ENCODE data around the gene CCDC77. TPM values are rescaled to one million over a fixed set of nuclear protein-coding genes. Genes with fewer than 3 reads are reported as not detected.

CCDC77 gene
- total RNA-seq, 1 experiment from 2014 or later, result 20.4 TPM

- no TSS peak for BruUV-seq (replicated peaks)
- Histone ChIP-seq H3K36me3 (ENCODE audit: low read depth) (no peaks in the 10 kb centered on the region), H3K4me1 (replicated peaks; ENCODE audit: insufficient read depth) (peaks cover 9% of the 10 kb centered on the region), H3K27ac (no peak overlapping the region), H3K9me3 (ENCODE audit: insufficient read depth, low read depth) (0 out of 2 replicates have a peak, but pooled peaks cover under 1% of the 10 kb centered on the region), H3K27me3 (ENCODE audit: insufficient read depth, low read depth) (peaks cover 65% of the 10 kb centered on the region), H3K79me2 (ENCODE audit: low read depth) (no peaks in the 10 kb centered on the region), H4K20me1 (ENCODE audit: insufficient read depth) (no peaks in the 10 kb centered on the region), H3K4me2 (no peak overlapping the region), H3F3A (ENCODE audit: insufficient read depth, low read depth) (peaks cover 31% of the 10 kb centered on the region), H3K4me3 (no peak overlapping the region), H2AFZ (no peak overlapping the region), H3K9me2 (ENCODE audit: insufficient read depth) (no peaks in the 10 kb centered on the region)
- no peak for TF ChIP-seq EZH2 (IDR thresholded peaks at IDR 0.05; ENCODE audit: low read depth)
- TF ChIP-seq CTCF (conservative IDR thresholded peaks at IDR 0.05), result no peak
- ChIA-PET POLR2A (ENCODE audit: unreplicated experiment) (no interaction called here), CTCF (interaction anchor here (0.5 to 0.6 kb wide), 2 partner anchors 113 to 554 kb away, joined by 3 to 4 read pairs; no protein-coding TSS in a partner anchor)
- intact Hi-C loops (cut with micrococcal nuclease; ENCODE audit: unreplicated experiment), result loop anchor here (2.0 to 5.0 kb wide), 2 partner anchors 81 to 490 kb away; partner anchors contain the start of gene RAD52
- no peak for DNase-seq
Observed at GRCh38 chr12:457676-458075, 56.2 kb downstream of the CCDC77 start.

GRCh38 chr12:459050-459429 is 57.6 kb downstream of the CCDC77 start:
- intact Hi-C loops (cut with micrococcal nuclease; ENCODE audit: unreplicated experiment), result loop anchor here (2.0 to 5.0 kb wide), 2 partner anchors 80 to 488 kb away; partner anchors contain the start of gene RAD52
- H3K4me3 ChIP-seq, result no peak overlapping the region; the same call in 1 of the 2 replicates
- no TSS peak for BruUV-seq (replicated peaks)
- H3F3A ChIP-seq (ENCODE audit: insufficient read depth, low read depth), result peaks cover 38% of the 10 kb centered on the region
- no peak overlapping the region for H3K27ac ChIP-seq
- ChIA-PET CTCF (no interaction called here), POLR2A (ENCODE audit: unreplicated experiment) (no interaction called here)
- no peaks in the 10 kb centered on the region for H3K79me2 ChIP-seq (ENCODE audit: low read depth)
- peaks cover 22% of the 10 kb centered on the region for H3K4me1 ChIP-seq (replicated peaks; ENCODE audit: insufficient read depth)
- H3K9me2 ChIP-seq (ENCODE audit: insufficient read depth), result no peaks in the 10 kb centered on the region
- no peak for DNase-seq
- peak overlapping the region; percentile 94 for H3K4me2 ChIP-seq
- TF ChIP-seq EZH2 (IDR thresholded peaks at IDR 0.05; ENCODE audit: low read depth), result no peak
- TF ChIP-seq CTCF (conservative IDR thresholded peaks at IDR 0.05), result no peak
- no peaks in the 10 kb centered on the region for H3K36me3 ChIP-seq (ENCODE audit: low read depth)
- H2AFZ ChIP-seq, result no peak overlapping the region
- H3K9me3 ChIP-seq (ENCODE audit: insufficient read depth, low read depth), result no peaks in the 10 kb centered on the region
- H4K20me1 ChIP-seq (ENCODE audit: insufficient read depth), result no peaks in the 10 kb centered on the region
- H3K27me3 ChIP-seq (ENCODE audit: insufficient read depth, low read depth), result peaks cover 65% of the 10 kb centered on the region

DNA sequence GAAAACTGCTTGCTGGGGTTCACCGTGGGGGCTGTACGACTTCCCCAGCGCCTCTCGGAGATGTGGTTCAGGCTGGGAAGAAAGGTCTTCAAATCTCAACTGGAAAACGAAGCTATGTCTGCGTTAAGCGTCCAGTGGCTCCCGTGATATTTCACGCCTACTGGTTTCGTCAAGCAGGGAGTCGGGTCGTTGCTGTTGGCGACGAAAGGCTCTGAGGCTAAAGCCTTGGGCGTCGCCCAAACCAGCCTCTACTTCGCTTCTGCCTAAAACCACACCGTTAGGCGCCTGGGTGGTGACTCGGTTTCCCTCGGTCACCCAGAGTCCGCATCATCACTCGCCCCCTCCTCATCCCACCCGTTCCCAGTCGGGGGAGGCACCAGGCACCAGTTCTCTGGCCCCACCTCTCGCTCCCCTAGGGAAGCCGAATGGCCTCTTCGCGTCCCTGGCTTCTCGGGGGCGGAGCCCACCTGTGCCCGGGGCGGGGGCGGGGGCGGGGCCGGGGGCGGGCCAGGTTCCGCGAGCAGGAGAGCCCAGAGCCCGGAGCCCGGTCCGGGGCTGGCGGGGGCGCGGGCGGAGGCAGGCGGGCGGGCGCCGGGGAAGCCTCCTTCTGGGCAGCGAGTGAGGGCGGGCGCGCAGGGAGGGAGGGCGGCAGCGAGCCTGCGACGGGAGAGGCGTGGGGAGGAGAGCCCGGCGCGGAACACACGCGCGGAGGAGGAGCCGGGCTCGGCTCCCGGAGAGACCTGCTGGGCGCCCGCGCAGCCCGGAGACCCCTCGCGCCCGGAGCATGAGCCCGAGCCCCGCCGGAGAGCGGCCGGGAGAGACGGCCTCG is 58.2 kb downstream of the CCDC77 start, which contains the start of gene B4GALNT3:
Gene B4GALNT3 (plus strand): TSS at position 510 of the 829 bp plus-strand sequence. CDS start 438 bp downstream, outside the sequence.
- H3K4me1 ChIP-seq (replicated peaks; ENCODE audit: insufficient read depth), result peaks cover 24% of the 10 kb centered on the region
- H3K9me2 ChIP-seq (ENCODE audit: insufficient read depth), result no peaks in the 10 kb centered on the region
- peak within 1 kb of the TSS; percentile 59; the same call in 1 of the 2 replicates for H3K4me3 ChIP-seq
- peaks cover 67% of the 10 kb centered on the region for H3K27me3 ChIP-seq (ENCODE audit: insufficient read depth, low read depth)
- peak within 1 kb of the TSS; percentile 75; the same call in 1 of the 2 replicates for H2AFZ ChIP-seq
- TF ChIP-seq EZH2 (IDR thresholded peaks at IDR 0.05; ENCODE audit: low read depth) (no peak), CTCF (conservative IDR thresholded peaks at IDR 0.05) (no peak)
- H3K36me3 ChIP-seq (ENCODE audit: low read depth), result no peaks in the 10 kb centered on the region
- H3K79me2 ChIP-seq (ENCODE audit: low read depth), result no peaks in the 10 kb centered on the region
- intact Hi-C loops (cut with micrococcal nuclease; ENCODE audit: unreplicated experiment), result loop anchor here (2.0 to 5.0 kb wide), 2 partner anchors 79 to 488 kb away; partner anchors contain the start of gene RAD52
- DNase-seq, result peak in 1 of 2 experiments; percentile 67
- no TSS peak for BruUV-seq (replicated peaks)
- peak within 1 kb of the TSS; percentile 94 for H3K4me2 ChIP-seq
- no peak within 1 kb of the TSS for H3K27ac ChIP-seq
- H4K20me1 ChIP-seq (ENCODE audit: insufficient read depth), result no peaks in the 10 kb centered on the region
- POLR2A ChIA-PET (ENCODE audit: unreplicated experiment), result no interaction called here
- CTCF ChIA-PET, result no interaction called here
- H3F3A ChIP-seq (ENCODE audit: insufficient read depth, low read depth), result peaks cover 37% of the 10 kb centered on the region
- H3K9me3 ChIP-seq (ENCODE audit: insufficient read depth, low read depth), result no peaks in the 10 kb centered on the region
